Suprapubic skin (tissue), 4 donors: Measurements from ENCODE around the gene EME1.

Experiments
- CTCF ChIP-seq, 2 donors: fragments of 200-600 bp in 1 of 2; fragments of 450-650 bp in 1 of 2; sonication (generic) in 1 of 2; IDR thresholded peaks; one replicate each; pipeline ENCODE4 v1.5.1; 2016 to 2019; ENCODE audit warnings: antibody characterized with exemption in 2 of 2, mild to moderate bottlenecking in 1 of 2, moderate library complexity in 1 of 2
- EP300 ChIP-seq: sonication (generic); formaldehyde crosslinking; IDR thresholded peaks from one replicate; pipeline ENCODE4 v1.6.1; 2017; ENCODE audit warnings: antibody characterized with exemption
- POLR2A ChIP-seq, 2 donors: fragments of 450-650 bp; IDR thresholded peaks; one replicate each; pipeline ENCODE4 v1.6.1; 2017; ENCODE audit warnings: antibody characterized with exemption in 2 of 2, mild to moderate bottlenecking in 2 of 2, moderate library complexity in 2 of 2
- POLR2AphosphoS5 ChIP-seq, 3 donors: sonication (generic); formaldehyde crosslinking; IDR thresholded peaks; one replicate each; pipeline ENCODE4 v1.6.1; 2017; ENCODE audit warnings: antibody characterized with exemption in 3 of 3

- TF ChIP-seq CTCF (IDR thresholded peaks at IDR 0.05): no peak
- no peak for TF ChIP-seq POLR2A (IDR thresholded peaks at IDR 0.05)
- no peak for TF ChIP-seq EP300
- TF ChIP-seq POLR2AphosphoS5 (IDR thresholded peaks at IDR 0.05): no peak
Measured at GRCh38 chr17:50365649-50366393, 7.2 kb upstream of the EME1 start.
